ENCODE results near the gene P2RX1. TPM values are rescaled to one million over a fixed set of nuclear protein-coding genes. Genes with fewer than 3 reads are reported as not detected.

Gene P2RX1
- total and polyA plus RNA-seq, 2 experiments from 2014 or later, result 0.31 to 2.2 TPM

DNA sequence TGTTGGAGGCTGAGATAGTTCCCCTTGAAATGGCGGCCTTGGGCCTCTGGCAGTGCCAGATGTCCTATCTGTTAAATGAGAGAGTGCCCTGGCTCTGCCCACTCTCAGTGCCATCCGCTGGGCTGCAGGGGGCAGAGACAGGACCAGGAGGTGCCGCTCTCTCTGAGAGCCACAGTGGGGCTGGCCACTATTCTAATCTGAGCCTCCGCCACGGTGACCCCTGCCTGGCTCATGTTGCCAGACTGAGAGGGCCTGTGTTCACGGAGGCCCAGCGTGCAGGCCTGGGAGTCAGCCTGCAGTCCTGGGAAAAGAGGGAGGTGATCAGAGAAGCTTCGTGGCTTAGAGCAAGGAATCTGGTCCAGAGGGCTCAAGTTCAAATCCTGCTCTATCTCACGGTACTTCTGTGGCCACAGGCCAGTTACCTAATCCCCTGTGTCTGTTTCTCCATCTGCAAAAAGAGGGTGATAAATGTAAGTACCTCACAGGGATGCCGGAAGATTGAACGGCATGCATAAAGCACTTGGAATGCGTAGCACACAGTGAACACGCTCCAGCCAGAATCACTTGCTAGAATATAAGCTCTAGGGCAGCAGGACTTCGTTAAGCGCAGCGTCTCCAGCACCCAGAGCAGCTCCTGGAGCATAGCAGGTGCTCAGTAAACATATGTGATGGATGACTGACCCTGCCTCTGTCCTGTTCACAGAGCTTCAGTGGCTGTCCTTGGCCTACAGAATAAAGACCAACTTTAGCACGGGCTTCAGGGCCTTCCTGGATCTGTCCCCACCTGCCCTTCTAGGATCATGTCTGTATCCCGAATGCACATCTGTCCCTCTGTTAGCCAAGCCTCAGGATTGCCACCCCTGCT lies 41.7 kb upstream of the P2RX1 start:
- TF ChIP-seq, protein P1, sequence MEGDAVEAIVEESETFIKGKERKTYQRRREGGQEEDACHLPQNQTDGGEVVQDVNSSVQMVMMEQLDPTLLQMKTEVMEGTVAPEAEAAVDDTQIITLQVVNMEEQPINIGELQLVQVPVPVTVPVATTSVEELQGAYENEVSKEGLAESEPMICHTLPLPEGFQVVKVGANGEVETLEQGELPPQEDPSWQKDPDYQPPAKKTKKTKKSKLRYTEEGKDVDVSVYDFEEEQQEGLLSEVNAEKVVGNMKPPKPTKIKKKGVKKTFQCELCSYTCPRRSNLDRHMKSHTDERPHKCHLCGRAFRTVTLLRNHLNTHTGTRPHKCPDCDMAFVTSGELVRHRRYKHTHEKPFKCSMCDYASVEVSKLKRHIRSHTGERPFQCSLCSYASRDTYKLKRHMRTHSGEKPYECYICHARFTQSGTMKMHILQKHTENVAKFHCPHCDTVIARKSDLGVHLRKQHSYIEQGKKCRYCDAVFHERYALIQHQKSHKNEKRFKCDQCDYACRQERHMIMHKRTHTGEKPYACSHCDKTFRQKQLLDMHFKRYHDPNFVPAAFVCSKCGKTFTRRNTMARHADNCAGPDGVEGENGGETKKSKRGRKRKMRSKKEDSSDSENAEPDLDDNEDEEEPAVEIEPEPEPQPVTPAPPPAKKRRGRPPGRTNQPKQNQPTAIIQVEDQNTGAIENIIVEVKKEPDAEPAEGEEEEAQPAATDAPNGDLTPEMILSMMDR (conservative IDR thresholded peaks at IDR 0.05; ENCODE audit: low read depth in 2 of 2), result no peak
- TF ChIP-seq STAT1 (IDR thresholded peaks at IDR 0.05; ENCODE audit: unreplicated experiment) (no peak), CREB1 (CRISPR knock-in tag; IDR thresholded peaks at IDR 0.05; ENCODE audit: low read depth) (no peak), POLR2AphosphoS5 (IDR thresholded peaks at IDR 0.05; ENCODE audit: low read depth) (no peak), EZH2 (IDR thresholded peaks at IDR 0.05; ENCODE audit: low read depth, unreplicated experiment) (no peak), ZNF331 (CRISPR knock-in tag; IDR thresholded peaks at IDR 0.05; ENCODE audit: low read depth) (no peak), ZNF114 (CRISPR knock-in tag; IDR thresholded peaks at IDR 0.05) (no peak), EZH2phosphoT487 (IDR thresholded peaks at IDR 0.05; ENCODE audit: unreplicated experiment) (no peak), NANOG (IDR thresholded peaks at IDR 0.05; ENCODE audit: borderline replicate concordance) (no peak), JUNB (IDR thresholded peaks at IDR 0.05; ENCODE audit: unreplicated experiment) (no peak)
- TF ChIP-seq, protein P2, sequence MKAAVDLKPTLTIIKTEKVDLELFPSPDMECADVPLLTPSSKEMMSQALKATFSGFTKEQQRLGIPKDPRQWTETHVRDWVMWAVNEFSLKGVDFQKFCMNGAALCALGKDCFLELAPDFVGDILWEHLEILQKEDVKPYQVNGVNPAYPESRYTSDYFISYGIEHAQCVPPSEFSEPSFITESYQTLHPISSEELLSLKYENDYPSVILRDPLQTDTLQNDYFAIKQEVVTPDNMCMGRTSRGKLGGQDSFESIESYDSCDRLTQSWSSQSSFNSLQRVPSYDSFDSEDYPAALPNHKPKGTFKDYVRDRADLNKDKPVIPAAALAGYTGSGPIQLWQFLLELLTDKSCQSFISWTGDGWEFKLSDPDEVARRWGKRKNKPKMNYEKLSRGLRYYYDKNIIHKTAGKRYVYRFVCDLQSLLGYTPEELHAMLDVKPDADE (IDR thresholded peaks at IDR 0.05), result no peak
- TF ChIP-seq, protein P3, sequence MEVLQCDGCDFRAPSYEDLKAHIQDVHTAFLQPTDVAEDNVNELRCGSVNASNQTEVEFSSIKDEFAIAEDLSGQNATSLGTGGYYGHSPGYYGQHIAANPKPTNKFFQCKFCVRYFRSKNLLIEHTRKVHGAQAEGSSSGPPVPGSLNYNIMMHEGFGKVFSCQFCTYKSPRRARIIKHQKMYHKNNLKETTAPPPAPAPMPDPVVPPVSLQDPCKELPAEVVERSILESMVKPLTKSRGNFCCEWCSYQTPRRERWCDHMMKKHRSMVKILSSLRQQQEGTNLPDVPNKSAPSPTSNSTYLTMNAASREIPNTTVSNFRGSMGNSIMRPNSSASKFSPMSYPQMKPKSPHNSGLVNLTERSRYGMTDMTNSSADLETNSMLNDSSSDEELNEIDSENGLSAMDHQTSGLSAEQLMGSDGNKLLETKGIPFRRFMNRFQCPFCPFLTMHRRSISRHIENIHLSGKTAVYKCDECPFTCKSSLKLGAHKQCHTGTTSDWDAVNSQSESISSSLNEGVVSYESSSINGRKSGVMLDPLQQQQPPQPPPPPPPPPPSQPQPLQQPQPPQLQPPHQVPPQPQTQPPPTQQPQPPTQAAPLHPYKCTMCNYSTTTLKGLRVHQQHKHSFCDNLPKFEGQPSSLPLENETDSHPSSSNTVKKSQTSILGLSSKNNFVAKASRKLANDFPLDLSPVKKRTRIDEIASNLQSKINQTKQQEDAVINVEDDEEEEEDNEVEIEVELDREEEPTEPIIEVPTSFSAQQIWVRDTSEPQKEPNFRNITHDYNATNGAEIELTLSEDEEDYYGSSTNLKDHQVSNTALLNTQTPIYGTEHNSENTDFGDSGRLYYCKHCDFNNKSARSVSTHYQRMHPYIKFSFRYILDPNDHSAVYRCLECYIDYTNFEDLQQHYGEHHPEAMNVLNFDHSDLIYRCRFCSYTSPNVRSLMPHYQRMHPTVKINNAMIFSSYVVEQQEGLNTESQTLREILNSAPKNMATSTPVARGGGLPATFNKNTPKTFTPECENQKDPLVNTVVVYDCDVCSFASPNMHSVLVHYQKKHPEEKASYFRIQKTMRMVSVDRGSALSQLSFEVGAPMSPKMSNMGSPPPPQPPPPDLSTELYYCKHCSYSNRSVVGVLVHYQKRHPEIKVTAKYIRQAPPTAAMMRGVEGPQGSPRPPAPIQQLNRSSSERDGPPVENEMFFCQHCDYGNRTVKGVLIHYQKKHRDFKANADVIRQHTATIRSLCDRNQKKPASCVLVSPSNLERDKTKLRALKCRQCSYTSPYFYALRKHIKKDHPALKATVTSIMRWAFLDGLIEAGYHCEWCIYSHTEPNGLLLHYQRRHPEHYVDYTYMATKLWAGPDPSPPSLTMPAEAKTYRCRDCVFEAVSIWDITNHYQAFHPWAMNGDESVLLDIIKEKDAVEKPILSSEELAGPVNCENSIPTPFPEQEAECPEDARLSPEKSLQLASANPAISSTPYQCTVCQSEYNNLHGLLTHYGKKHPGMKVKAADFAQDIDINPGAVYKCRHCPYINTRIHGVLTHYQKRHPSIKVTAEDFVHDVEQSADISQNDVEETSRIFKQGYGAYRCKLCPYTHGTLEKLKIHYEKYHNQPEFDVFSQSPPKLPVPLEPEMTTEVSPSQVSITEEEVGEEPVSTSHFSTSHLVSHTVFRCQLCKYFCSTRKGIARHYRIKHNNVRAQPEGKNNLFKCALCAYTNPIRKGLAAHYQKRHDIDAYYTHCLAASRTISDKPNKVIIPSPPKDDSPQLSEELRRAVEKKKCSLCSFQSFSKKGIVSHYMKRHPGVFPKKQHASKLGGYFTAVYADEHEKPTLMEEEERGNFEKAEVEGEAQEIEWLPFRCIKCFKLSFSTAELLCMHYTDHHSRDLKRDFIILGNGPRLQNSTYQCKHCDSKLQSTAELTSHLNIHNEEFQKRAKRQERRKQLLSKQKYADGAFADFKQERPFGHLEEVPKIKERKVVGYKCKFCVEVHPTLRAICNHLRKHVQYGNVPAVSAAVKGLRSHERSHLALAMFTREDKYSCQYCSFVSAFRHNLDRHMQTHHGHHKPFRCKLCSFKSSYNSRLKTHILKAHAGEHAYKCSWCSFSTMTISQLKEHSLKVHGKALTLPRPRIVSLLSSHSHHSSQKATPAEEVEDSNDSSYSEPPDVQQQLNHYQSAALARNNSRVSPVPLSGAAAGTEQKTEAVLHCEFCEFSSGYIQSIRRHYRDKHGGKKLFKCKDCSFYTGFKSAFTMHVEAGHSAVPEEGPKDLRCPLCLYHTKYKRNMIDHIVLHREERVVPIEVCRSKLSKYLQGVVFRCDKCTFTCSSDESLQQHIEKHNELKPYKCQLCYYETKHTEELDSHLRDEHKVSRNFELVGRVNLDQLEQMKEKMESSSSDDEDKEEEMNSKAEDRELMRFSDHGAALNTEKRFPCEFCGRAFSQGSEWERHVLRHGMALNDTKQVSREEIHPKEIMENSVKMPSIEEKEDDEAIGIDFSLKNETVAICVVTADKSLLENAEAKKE (CRISPR knock-in tag; IDR thresholded peaks at IDR 0.05), result no peak
- TF ChIP-seq, protein P4, sequence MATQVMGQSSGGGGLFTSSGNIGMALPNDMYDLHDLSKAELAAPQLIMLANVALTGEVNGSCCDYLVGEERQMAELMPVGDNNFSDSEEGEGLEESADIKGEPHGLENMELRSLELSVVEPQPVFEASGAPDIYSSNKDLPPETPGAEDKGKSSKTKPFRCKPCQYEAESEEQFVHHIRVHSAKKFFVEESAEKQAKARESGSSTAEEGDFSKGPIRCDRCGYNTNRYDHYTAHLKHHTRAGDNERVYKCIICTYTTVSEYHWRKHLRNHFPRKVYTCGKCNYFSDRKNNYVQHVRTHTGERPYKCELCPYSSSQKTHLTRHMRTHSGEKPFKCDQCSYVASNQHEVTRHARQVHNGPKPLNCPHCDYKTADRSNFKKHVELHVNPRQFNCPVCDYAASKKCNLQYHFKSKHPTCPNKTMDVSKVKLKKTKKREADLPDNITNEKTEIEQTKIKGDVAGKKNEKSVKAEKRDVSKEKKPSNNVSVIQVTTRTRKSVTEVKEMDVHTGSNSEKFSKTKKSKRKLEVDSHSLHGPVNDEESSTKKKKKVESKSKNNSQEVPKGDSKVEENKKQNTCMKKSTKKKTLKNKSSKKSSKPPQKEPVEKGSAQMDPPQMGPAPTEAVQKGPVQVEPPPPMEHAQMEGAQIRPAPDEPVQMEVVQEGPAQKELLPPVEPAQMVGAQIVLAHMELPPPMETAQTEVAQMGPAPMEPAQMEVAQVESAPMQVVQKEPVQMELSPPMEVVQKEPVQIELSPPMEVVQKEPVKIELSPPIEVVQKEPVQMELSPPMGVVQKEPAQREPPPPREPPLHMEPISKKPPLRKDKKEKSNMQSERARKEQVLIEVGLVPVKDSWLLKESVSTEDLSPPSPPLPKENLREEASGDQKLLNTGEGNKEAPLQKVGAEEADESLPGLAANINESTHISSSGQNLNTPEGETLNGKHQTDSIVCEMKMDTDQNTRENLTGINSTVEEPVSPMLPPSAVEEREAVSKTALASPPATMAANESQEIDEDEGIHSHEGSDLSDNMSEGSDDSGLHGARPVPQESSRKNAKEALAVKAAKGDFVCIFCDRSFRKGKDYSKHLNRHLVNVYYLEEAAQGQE (IDR thresholded peaks at IDR 0.05; ENCODE audit: unreplicated experiment), result no peak
- H3K4me1 Mint-ChIP-seq, result peaks cover 63% of the 10 kb centered on the region

More for the DNA sequence above, 41.7 kb upstream of the P2RX1 start:
- Mint-ChIP-seq H3K27me3 (ENCODE audit: insufficient read depth, low read depth, poor library complexity) (peaks cover 32% of the 10 kb centered on the region), H3K36me3 (ENCODE audit: low read depth) (no peaks in the 10 kb centered on the region), H3K27ac (no peak overlapping the region), H3K9me3 (no peaks in the 10 kb centered on the region), H3K4me3 (no peak overlapping the region)
- Histone ChIP-seq H3K27me3 (ENCODE audit: insufficient read depth) (peaks cover 4% of the 10 kb centered on the region), H3K4me2 (no peak overlapping the region), H3F3A (replicated peaks; ENCODE audit: low read depth) (peaks cover 18% of the 10 kb centered on the region; the same call in 1 of the 2 replicates), H3K36me3 (ENCODE audit: insufficient read depth) (no peaks in the 10 kb centered on the region), H3K4me3 (no peak overlapping the region), H3K79me2 (replicated peaks; ENCODE audit: insufficient read depth) (peaks cover 5% of the 10 kb centered on the region; the same call in 1 of the 2 replicates), H3K9me2 (ENCODE audit: insufficient read depth) (no peaks in the 10 kb centered on the region), H4K20me1 (replicated peaks; ENCODE audit: insufficient read depth) (peaks cover 4% of the 10 kb centered on the region), H3K4me1 (ENCODE audit: insufficient read depth) (peaks cover 45% of the 10 kb centered on the region), H3K27ac (ENCODE audit: low read depth) (no peak overlapping the region), H2AFZ (no peak overlapping the region)
- ATAC-seq (no peak), DNase-seq (ENCODE audit: low spot score) (no peak)
